T-helper 2 cell treated with Interferon-gamma antibody and Interleukin-4, amounts not matched to agents 100 ng/mL and 5 ng/mL, for 36 hours (primary cell): Measurements from ENCODE around the gene MYCL. TPM values are rescaled to one million over a fixed set of nuclear protein-coding genes. Genes with fewer than 3 reads are reported as not detected.

Source experiments
- intact Hi-C: fragments of 100-400 bp; cut with micrococcal nuclease; formaldehyde crosslinking; loops from one replicate; pipeline ENCODE4 v1.15.1; 2023
- total RNA-seq: library from RNA; stranded (reverse); gene quantifications from 2 replicates; pipeline ENCODE4 v1.2.3, GENCODE V29; 2022

The MYCL gene, protein sequence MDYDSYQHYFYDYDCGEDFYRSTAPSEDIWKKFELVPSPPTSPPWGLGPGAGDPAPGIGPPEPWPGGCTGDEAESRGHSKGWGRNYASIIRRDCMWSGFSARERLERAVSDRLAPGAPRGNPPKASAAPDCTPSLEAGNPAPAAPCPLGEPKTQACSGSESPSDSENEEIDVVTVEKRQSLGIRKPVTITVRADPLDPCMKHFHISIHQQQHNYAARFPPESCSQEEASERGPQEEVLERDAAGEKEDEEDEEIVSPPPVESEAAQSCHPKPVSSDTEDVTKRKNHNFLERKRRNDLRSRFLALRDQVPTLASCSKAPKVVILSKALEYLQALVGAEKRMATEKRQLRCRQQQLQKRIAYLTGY
- total RNA-seq = 0.05 and 0.11 TPM in 2 replicates

DNA sequence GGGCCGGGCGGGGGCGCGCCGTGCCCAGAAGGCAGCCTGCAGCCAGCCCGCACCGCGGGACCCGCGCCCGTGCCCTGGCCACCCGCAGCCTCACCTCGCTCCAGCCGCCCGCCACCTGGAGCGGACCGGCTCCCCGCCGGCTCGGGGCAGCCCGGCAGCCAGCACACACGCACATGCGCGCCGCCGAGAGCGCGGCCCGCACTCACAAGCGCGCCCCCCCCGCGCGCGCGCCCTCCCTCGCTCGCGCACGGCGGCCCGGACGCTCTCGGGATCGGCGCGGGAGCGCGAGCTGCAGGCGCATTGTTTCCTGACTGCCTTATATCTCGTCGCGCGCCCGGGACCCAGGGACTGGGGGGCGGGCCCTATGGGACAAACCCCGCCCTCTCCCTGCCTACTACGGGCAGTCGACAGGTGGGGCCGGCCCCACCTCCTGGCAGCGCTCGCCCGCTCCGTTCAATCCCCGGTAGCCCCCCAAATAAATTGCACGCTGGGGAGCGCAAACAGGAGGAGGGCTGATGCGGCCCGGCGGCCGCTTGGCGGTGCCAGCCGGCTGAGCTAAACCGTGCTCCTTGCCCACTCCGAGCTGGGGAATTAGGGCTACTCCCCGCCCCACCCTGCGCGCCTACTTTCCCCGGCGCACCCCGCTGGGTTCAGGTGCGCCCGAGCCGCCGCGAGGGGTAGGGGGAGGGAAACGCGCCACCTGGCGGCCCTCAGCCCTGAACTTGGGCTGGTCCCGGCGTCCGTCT, at the start of gene MYCL:
Gene MYCL, minus strand, starts transcription at position 204 of the 746 bp plus-strand sequence. CDS start 483 bp downstream, outside the sequence.
- intact Hi-C loops = loop anchor here (1.0 kb wide), 1 partner anchor 86 kb away; no protein-coding TSS in a partner anchor

DNA sequence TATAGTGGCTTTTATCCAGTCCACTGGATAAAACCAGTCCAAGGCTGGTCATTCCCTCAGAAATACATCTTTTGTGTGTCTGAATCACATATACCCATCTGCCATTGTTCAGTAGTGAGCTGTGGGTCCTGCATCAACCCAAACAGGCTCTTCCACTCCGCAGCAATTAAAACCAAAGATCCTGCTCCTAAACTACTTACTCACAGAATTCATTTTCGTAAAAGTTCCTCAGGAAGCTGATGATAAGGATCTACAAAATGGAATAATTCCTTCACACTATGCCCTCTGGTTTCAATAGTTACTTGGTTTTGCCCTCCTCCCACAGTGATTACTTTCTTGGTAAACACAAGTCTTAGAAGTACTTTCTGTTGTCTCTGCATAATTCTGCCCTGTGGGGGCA, 48.2 kb upstream of the MYCL start:
- intact Hi-C loops = loop anchor here (10.0 kb wide), 1 partner anchor 305 kb away; the partner anchor contains the start of gene ZMPSTE24

DNA sequence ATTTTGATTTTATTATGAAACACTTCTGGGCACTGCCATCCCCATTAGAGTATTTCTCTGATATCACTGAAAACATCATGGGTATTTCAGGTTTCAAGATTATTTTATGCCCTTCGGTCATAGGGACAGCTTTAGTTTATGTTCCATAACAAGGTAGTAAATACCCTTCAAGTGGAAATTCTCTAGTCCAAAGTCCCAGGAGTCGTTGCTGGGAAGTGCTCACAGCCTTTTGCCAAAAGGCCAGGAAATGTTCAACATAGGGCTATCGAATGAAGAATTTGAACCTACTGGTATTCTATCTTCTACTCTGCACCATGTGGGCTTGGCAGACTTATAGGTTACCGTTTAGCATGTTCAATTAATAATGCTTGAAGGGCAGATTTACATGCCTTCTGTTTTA, 45.5 kb upstream of the MYCL start:
- intact Hi-C loops = no loop called here

DNA sequence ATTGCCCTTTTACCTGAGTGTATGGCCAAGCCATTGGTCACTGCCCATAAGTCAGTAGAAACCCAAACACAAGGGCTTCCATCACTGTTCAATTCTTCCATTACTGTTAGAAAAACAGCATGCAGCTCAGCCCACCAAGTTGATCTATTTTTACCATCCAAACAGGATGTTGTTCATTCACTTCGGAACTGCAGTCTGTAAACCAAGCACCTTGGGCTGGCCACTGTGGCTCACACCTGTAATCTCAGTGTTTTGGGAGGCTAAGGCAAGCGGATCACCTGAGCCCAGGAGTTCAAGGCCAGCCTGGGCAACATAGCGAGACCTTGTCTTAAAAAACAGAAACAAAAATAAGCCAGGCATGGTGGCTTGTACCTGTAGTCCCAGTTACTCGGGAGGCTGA, 44.5 kb upstream of the MYCL start:
- intact Hi-C loops = no loop called here

DNA sequence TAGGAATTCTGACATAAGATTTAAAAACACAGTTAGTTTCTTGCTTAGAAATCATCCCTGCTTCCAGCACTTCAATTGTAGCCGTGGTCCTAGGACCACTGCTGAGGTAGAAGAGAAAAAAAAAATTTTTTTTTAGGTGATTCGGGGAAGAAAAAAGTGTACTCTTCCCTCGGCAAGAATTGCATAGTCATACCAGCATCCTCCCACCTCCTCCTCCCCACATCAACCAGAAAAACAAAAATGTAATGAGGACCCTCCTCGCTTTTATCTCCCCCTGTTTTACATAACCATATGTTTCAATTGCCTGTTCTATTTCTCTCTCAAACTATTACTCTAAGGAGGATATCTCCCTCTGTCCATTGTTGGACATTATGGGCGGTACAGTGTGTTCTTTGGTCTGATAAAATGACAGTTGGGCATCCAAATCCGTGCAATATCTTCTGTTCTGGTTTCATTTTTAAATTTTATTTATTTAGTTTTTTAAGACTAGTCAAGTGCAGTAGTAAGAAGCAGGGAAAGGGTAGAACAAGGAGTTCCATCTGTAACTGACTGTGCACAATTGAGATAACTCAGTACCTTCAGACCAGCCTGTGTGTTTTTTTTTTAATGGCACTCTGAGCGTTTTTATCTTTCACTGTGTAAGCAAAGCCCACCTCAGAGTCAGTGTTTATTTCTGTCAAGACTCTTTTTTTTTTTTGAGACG, 42.8 kb upstream of the MYCL start:
- intact Hi-C loops = no loop called here

DNA sequence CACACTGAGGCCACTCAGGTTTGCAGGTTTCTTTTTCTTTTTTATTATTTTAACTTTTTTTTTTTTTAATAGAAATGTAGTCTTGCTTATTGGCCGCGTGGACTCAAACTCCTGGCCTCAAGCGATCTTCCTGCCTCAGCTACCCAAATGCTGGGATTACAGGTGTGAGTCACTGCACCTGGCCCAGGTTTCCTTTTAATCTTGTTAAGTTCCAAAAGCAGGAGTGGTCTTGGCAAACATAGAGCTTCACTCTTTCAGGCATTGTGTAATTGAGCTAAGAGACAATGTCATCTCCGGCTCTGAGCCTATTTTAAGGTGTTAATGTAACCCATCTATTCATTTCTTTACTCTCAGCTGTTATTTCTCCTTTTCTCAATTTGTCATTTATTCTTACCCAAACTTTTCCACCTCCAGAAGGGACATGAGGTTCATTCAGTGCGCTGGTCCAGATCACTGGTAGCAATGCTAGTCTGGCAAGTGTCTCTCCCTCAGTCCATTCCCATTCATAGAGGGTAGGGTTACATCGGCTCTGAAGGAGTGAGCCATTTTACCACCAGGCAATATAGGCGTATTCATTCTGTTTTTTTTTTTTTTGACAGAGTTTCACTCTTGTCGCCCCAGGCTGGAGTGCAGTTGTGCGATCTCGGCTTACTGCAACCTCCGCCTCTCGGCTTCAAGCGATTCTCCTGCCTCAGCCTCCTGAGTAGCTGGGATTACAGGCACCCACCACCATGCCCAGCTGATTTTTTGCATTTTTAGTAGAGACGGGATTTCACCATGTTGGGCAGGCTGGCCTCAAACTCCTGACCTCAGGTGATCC, 42.0 kb upstream of the MYCL start:
- intact Hi-C loops = no loop called here

DNA sequence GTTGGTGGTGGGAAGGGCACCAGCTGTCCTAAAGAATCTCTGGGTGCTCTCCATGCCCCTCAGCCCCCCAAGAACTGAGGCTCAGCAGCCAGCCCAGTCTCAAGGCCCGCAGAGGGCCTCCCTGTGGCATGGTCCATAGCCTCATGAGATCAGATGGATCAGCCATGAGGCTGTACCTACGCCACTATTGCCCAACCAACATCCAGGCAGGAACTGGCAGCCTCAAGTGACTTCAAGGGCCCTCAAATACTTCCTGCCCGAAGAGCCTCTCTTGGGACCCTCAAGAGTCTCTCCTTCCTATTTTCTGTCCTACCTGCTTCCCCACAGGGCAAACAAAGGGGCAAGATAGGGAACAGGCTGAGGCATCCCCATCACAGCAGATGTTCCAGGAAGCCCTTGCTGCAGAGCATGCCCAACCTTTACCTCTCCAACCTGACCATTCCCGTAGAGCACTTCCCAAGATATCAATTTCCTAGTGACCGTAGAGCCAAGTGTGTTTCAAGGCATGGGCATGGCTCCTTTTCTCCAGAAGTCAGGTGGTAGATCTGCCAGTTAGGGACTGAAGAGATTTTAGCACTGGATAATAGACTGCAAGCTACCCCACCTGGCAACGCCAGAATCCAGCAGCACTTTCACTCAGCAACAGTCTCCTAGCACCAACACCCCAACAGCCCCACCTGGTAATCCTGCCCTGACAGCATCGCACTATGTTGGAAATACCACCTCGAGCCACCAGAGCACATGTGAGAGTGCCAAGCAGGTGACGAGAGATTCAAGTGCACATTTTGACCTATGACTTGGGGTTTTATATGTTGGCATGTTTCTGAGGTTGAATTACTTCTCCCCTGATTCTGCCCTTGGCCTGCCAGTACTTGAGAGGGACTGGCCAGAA, 39.5 kb upstream of the MYCL start:
- intact Hi-C loops = no loop called here

DNA sequence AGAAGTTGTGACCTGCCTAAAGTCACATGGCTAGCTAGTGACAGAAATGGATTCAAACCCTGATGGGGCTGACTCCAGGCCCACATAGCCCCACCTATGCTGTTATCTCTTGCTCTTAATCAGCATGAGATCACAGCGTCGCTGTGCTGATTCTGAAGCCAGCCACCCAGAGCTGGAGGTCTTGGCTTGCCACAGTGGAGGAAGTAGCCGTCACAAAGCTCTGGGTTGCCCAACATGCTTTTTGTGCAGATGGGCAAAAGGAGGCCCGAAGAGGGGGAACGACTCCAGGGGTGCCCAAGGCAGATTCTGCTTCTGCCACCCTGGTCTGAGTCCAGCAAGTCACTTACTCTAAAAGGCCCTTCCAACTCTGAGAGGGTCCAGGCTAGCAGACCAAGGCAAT, 38.5 kb upstream of the MYCL start:
- intact Hi-C loops = no loop called here

DNA sequence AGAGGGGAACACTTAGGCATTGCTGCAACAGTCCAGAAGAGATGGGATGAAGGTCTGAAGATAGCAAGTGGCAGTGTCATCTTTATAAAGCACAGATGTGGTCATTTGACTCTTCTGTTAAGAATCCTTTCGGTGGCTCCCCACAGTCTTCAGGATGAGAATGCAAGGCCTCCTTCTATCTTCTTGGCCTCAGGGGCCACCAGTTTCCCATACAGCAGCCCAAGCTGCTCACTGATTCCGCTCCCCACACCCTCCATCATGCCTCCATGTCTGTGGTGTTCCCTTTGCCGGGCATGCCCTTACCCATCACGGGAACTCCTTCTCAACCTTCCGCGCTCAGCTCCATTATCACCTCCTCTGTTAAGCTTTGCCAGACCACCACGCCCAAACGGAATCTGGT, 37.1 kb upstream of the MYCL start:
- intact Hi-C loops = no loop called here

DNA sequence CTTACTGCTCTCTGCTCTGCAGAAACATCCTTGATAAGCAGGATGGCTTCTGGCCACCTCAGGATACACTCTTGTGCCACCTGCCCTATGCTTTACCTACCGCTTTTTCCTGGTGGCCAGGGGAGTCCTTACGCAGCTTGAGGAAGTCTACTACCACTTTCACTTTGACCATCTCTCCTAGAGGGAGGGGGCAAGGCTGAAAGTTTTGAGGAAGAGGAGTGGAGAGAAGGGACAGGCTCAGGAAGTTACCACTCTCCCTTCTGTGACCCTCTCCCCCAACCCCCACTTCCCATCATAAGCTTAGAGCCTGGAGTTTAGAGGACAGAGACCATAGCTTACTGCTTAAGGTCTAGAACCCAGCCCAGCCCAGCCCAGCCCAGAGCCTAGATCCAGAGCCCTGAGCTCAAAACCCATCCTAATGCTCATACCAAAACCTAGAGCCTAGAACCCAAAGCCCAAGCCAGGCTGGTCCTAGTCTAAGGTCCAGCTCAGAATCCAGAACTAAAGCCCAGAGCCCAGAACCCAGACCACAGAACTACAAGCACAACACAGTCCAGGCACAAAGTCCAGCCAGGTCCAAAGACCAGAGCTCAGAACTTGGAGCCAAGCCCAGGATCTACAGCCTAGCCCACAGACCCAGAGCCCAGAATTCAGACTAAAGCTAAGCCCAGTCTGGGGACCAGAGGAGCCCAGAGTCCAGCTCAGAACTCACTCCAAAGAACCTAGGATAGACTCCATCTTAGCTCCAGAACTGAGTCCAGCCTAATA, 35.2 kb upstream of the MYCL start:
- intact Hi-C loops = no loop called here

DNA sequence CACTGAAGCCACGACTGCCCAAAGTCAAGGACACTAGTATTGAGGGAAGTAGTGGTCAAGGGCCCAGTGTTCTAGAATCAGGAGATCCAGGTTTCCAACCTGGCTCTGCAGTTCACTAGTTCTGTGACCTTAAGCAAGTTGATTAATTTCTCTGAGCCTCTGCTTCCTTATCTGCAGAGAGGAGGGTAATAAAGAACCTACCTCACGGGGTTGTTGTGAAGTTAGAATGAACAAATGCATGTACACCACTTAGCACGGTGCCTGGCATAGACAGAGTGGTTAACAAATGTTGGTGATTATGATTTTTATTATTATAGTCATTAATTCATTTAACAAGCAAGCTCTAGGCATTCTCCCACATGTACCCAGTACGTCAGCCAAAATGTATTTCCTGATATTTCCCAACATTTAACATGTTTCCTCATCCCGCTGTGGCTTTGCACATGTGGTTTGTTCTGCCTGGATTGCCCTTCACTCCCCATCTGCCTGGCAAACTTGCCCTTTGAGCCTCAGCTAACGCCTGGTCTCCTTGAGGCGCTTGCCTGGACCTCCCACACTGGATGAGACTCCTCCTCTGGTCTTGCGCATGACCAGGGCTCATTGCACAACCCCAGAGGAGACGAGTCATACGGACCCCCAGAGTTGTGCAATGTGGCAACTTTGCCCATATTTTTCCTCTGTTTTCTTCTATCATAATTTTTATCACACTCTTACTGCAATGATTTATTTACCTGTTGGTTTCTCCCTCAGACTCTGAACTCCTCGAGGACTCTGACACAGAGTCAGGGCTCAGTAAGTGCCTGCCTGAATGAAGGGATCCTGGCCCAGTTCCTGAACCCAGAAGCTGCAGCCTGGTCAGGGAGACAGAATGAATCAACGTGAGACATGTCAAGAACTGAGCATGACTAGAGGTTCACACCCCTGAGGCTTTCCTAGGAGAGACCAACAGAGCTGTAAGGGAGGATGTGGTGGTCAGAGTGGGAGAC, 32.5 kb upstream of the MYCL start:
- intact Hi-C loops = no loop called here

DNA sequence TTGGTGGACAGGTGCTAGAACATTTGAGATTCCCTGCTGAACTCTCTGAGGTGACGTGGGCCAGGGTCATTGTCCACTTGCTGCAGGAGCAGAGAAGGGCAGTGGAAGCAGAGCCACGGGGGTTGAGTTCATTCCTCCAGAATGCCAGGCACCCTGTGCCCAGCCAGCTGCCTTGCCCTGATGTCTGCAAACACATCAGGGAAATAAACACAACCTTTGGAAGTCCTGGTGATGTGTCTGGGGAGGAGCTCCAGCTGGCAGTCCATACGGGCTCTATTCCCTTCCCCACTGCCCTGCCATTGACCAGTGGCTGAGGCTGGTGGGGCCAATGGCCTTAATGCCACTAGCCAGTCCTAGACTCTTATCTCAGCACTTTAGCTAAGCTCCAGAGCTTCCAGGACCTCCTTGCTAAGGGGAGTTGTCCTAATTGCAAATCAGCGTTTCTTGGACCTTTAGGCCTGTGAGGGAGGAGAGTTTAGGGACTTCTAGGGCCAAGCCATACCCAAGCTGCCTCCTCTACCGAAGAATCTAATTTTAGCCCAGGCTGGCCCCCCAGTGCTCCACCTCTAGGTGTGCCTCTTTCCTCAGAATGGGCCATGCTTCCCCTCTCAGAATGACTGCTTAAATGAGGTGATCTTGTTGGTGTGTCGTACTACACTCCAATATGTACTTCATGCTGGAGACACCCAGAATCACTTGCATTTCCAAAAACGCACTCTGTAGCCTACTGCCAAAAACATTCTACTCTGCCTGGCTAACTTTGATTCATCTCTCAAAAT, 27.3 kb upstream of the MYCL start:
- intact Hi-C loops = no loop called here

DNA sequence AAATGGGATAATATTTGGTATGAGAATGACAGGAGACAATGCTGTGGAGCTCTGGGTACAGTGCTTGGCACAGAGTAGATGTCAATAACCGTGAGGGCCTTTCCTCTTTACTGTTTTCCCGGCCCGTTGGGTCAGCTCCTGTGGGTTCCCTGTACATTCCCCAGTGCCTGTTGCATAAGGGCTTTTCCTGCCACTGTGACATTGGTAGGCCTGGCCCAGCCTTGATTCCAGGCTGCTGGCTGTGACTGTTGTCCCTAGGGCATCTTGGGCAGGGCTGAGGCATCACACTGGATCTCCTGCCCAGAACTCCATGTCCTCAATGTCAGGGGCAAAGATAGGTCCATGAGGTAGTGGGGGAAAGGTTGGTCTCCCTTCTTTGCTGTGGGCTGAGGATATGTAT, 25.8 kb upstream of the MYCL start:
- intact Hi-C loops = no loop called here

DNA sequence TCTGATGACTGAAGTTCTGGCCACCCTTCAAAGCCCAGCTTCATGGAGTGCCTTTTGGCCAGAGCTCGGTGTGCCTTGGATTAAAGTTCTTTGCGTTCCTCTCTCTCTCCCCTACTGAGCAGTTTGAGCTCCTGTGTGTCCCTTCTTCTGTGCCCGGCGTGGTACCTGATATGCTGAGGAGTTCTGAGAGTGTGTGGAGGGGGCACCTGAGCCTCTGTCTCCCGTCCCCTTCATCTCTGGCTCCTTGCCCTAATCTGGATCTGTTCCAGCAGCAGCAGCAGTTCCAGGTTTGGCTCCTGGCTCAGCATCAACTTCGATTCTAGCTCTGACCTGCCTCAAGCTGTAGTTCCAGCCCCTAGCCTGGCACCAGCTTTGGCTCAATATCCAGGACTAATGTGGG, 25.1 kb upstream of the MYCL start:
- intact Hi-C loops = no loop called here

DNA sequence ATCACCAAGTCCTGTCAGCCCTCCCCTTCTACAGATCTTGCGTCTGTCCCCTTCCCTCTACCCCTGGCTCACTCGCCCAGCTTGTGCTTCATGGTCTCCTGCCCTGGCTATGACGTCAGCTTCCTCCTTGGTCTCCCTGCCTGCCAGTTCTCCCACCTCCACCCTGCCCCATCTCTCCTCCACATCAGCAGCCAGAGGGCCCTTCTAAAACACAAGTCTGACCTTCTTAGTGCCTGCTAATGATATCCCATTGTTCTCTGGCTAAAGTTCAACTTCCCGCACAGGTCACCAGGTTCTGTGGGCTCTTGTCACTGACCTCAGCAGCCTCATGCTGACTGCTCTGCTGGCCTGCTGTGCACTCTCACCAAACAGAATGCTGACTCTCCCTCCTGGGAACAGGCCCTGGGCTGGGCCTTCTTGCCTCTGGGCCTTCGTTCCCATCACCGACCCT, 24.7 kb upstream of the MYCL start:
- intact Hi-C loops = no loop called here

DNA sequence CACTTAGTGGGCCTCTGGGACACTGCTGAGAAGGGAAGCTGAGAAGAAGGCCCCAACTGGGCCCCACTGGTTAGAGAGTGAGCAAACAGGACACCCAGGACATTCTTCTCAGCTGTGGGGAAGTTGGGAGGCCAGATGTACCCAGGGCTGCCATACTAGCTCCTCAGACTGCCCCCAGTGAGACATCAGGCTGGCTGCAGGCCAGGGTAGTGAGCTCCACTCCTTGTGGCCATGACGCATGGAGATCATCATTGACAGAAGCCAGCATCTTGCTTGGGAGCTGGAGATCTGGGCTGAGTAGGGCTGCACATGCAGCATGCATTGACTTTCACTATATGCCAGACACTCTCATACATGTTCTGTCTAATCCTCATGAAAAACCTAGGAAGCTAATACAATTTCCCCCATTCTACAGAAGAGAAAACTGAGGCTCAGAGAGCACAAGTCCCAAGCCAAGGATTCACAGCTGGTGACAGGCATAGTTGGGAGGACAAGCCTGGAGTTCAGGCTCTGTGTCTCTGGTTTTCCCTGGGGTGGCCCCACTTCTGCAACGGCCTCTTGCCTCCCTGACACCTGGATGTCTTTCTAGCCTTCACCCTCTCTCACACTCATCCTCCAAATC, 24.1 kb upstream of the MYCL start:
- intact Hi-C loops = no loop called here

DNA sequence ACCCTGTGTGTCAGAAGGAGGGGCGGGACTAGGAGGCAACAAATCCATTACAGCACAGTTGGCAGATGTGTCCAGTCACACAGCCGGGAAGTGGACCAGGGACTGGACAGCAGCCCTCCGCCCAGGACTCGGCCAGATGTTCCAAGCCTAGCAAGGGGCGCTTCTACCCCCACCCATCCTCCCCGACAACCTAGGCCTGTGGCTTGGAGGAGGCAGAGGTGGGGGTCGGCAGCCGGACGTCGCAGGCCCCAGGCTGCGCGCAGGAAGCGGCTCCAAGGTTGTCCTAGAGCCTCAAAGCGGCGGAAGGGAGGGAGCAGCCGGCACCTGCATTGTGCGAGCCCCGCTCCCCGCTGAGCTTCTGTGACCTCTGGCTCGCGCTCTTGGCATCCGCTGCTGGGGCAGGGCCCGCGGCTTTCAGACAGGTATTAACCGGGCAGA, 20.6 kb upstream of the MYCL start:
- intact Hi-C loops = no loop called here
